ENCODE results near the gene CD28.

Gene CD28

DNA sequence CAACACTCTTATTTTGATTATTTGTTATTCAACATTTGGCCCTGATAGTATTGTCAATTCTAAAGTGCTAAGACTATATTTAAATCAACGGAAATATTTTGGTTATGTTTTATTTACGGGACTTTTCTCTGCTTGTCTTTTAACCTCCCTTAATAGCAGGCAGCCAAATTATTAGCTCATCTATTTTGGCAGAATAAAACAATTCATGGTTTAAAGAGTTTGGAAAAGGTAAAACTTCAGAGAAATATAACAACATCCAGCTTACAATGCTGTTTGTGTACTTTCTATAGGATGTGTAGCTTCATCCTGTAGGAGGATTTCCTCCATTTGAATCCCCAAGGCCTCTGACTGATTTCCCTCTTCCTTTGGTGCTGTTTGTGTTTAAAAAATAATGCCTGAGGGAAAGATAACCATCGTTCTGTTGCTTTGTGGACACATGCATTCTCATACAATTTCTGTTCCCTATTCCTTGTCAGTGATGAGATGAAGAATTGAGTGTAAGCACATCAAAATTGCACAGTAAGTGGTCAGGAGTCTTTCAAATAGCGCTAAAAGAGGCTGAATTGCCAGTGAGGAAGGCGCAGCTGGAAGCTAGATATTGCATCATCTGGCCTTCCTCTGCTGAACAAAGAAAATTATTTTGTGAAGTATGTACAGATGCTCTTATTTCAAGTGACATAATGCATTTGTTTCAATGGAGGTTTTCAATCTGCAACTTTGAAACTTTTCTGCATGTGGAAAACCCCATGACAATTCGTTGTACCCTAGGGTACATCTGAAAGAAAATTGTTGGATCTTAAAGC is 80.3 kb downstream of the CD28 start:
- no peak for DNase-seq (ENCODE audit: low read depth)
- in situ Hi-C loops (cut with HindIII; ENCODE audit: low sequenced_read_pairs): no loop called here
- no peak overlapping the region for H3K4me3 ChIP-seq (ENCODE audit: low read depth, low read length)
- no peak for TF ChIP-seq CTCF (IDR thresholded peaks at IDR 0.05; ENCODE audit: low read depth, low read length, missing control alignments)

GRCh38 chr2:203787979-203788378 is 81.5 kb downstream of the CD28 start:
- no peak for DNase-seq (ENCODE audit: low read depth)
- H3K4me3 ChIP-seq (ENCODE audit: low read depth, low read length): no peak overlapping the region
- no peak for TF ChIP-seq CTCF (IDR thresholded peaks at IDR 0.05; ENCODE audit: low read depth, low read length, missing control alignments)
- in situ Hi-C loops (cut with HindIII; ENCODE audit: low sequenced_read_pairs): no loop called here

Measured in astrocyte of the cerebellum (primary cell).